ENCODE results near the gene PRSS22.

The PRSS22 gene

GRCh38 chr16:2816751-2817339 is 41.1 kb downstream of the PRSS22 start, which contains the start of gene PRSS21:
Gene PRSS21 (plus strand): TSS chr16:2817237. CDS start chr16:2817269, 32 bp downstream.
- DNase-seq (ENCODE audit: low read depth in 2 of 2), result no peak

- no peak for DNase-seq (ENCODE audit: low read depth in 2 of 2)
These were observed 42.6 kb downstream of the PRSS22 start for GRCh38 chr16:2815299-2815771.

GRCh38 chr16:2814551-2815298 is 43.2 kb downstream of the PRSS22 start:
- DNase-seq (ENCODE audit: low read depth in 2 of 2), result no peak

DNA sequence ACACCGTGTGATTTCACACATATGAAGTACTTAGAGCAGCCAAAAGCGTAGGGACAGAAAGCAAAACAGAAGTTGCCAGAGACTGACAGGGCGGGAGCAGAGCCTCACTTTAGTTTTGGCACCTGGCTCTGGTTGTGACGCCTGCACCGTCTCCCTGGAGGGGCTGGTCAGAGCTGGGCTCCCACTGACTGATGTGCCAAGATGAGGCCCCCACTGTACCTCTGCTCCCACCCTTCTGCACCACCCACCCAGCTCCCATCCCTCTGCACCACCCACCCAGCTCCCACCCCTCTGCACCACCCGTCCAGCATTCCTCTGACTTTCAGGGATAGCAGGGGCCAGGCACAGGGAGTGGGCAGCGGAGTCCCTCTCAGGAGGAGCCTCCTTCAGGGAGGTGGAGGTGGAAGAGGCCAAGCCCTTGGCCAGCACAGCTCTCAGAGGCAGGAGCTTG is 44.2 kb downstream of the PRSS22 start:
- DNase-seq (ENCODE audit: low read depth in 2 of 2), result no peak

DNA sequence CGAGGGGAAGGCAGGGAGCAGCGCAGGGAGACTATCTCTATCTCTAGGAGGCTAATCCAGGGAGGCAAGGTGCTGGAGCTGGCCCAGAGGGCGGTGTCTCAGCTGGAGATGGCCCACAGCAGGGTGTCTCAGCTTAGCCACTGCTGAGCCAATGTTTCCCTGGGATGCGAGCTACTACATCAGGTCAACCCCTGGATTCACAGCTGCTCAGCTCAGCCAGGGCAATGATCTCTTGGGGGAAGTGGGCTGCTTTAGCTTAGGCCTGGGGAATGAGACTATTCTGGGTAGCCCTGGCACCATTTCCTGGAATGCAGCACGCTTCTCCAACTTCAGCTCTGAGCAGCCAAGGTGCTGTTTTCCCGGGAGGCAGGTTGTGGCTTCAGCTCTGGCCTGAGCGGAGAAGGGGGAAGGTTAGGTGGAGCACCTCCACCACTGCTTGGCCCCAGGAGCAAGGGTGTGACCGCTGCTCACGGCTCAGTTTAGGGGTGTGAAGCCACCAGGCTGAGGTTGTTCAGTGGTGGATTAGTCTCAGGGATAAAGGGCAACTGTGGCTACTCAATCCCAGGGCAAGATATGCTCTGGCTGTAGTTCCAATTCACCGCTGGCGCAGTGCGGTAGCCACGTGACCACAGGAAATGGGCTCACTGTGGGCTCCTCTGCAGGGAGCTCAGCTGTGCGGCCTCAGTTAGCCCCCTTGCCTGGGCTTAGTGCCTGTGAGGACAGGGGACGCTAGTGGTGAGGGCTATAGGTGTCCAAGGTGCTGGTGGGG is 46.1 kb downstream of the PRSS22 start:
- no peak for DNase-seq (ENCODE audit: low read depth in 2 of 2)

DNA sequence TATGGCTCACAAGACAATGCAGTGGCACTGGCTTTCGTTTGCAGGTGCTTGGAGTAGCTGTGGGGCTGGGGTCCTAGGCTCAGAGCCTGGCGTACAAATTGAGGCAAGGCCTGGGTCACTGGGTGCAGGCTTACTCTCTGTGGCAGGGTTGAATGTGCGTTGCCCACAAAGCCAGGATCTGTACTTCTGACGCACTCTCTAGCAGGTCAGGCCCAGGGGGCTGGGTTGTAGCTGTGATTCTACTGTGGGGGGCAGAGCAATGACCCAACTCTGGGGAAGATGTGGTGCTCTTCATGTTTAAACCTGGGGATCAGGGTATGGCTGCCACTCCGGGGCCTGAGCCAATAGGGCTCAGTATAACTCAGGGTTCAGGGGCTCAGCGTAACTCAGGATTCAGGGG is 47.3 kb downstream of the PRSS22 start:
- no peak for DNase-seq (ENCODE audit: low read depth in 2 of 2)

DNA sequence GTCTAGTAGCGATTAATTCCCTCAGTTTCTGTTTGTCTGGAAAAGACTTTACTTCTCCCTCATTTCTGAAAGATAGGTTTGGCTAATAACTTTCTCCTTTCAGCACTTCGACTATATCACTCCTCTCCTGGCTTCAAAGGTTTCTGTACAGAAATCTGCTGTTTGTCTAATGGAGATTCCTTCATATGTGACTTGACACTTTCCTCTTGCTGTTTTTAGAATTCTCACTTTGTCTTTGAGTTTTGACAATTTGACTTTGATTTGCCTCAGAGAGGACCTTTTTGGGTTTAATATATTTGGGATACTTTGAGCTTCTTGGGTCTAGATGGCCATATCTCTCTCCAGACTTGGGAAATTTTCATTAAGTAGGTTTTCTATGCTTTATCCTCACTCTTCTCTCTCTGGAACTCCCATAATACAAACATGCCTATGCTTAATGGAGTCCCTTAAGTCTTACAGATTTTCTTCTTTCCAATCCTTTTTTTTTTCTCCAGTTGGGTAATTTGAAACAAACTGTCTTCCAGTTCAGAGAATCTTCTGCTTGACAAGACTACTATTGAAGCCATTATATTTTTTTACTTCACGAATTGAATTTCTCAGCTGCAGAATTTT is 48.7 kb downstream of the PRSS22 start:
- no peak for DNase-seq (ENCODE audit: low read depth in 2 of 2)

GRCh38 chr16:2808181-2808580 is 49.8 kb downstream of the PRSS22 start:
- DNase-seq (ENCODE audit: low read depth in 2 of 2), result no peak

DNA sequence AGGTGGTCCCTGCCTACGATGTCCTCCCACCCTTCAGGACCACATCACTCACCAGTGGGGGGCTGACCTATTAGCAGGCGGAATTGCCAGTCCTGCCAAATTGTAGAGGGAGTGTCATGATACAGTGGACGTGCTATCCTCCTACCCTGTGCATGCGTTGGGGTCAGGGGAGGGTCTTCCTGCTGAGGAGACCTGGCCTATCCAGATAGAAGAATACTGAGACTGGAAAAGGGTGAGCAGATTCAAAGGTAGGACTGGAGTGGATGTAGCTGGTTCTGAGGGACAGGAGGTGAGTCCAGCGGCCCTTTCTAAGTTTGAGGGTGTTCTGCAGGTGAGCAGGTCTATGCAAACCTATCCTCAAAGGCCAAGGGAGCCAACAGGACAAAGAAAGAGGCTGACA is 51.7 kb downstream of the PRSS22 start:
- no peak for DNase-seq (ENCODE audit: low read depth in 2 of 2)

DNA sequence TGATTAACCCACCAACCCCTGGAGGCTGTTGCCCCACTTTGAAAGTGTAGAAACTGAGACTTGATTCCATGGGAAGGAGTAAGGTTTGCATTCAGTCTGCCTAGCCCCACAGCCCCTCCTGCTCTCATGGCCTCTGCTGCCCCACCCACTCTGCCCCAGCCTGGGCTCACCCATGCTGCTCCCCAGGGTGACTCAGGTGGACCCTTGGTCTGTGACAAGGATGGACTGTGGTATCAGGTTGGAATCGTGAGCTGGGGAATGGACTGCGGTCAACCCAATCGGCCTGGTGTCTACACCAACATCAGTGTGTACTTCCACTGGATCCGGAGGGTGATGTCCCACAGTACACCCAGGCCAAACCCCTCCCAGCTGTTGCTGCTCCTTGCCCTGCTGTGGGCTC is 53.2 kb downstream of the PRSS22 start:
- DNase-seq (ENCODE audit: low read depth in 2 of 2), result no peak

DNA sequence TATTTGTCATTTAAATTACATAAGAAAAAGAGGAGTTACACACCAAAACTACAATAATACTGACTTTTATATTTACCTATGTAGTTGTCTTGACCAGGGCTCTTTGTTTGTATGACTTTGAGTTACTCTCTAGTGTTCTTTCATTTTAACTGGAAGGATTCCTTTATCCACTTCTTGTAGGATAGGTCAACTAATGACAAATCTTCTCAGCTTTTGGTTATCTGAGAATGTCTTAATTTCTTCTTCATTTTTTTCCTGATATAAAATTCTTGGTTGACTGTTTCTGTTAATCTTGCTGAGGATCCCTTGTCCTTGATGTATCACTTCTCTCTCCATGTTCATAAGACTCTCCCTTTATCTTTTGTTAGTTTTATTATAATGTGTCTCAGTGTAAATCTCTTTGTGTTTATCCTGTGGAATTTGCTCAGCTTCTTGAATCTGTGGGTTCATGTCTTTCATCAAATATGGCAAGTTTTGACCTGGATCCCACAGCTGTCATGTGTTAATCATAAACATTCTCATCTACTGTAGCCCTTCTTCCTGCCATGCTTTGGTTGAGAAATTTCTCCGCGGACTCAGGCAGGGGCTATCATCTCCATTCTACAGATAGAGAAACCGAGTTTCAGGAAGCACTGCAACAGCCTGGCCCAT is 54.3 kb downstream of the PRSS22 start:
- no peak for DNase-seq (ENCODE audit: low read depth in 2 of 2)

Measured in stimulated activated CD4-positive, alpha-beta T cell treated with anti-CD3 and anti-CD28 coated beads, Interleukin-12 subunit alpha, Interleukin-12 subunit beta, amount 100 ng/mL, for 24 hours (primary cell).